GM21360 (cell line): ENCODE data around the gene SEC14L6.

ENCODE experiments used
- ATAC-seq: cut with Tn5 transposase; IDR thresholded peaks from one replicate; pipeline ENCODE4 v1.9.1; 2021; ENCODE audit warnings: mild to moderate bottlenecking, moderate library complexity; ENCODE audit not compliant: unreplicated experiment

Gene SEC14L6

DNA sequence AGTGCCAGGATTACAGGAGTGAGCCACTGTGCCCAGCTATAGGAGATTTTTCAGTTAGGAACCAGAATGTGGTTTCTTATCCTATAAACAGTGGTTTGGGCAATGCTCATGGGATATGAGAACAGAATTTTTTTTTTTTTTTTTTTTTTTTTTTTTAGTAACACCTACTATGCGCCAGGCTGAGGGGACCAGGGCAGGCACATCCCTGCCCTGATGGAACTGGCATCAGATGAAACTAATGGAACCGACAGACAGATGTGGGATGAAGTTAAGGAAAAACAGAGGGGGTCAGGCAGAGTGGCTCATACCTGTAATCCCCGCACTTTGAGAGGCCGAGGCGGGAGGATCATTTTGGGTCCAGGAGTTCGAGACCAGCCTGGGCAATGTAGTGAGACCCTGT is 45.9 kb downstream of the SEC14L6 start:
- ATAC-seq, result no peak

DNA sequence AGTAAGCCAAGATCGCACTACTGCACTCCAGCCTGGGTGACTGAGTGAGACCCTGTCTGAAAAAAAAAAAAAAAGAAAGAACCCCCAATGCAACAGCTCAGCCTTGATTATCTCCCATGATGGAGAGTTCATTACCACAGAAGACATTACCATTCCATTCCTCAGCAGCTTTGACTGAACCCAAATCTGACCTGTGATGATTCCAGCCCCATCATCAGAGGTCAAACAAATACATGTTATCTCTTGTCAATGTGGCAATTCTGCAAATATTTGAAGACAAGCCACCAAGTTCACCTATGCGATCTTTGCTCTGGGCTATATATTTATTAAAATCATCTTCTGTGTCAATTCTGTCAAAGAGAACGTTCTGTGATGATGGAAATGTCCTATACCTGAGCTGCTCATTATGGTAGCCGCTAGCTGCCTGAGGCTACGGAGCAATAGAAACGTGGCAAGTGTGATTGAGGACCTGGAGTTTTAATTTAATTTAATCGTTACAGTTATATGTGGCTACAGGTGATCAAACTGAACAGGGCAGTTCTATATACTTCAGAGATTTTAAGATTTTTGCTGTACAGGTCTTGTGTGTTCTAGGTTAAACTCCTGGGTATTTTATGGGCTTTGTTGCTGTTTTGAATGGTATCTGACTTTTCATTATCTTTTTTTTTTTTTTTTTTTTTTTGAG is 48.9 kb downstream of the SEC14L6 start:
- ATAC-seq, result no peak

DNA sequence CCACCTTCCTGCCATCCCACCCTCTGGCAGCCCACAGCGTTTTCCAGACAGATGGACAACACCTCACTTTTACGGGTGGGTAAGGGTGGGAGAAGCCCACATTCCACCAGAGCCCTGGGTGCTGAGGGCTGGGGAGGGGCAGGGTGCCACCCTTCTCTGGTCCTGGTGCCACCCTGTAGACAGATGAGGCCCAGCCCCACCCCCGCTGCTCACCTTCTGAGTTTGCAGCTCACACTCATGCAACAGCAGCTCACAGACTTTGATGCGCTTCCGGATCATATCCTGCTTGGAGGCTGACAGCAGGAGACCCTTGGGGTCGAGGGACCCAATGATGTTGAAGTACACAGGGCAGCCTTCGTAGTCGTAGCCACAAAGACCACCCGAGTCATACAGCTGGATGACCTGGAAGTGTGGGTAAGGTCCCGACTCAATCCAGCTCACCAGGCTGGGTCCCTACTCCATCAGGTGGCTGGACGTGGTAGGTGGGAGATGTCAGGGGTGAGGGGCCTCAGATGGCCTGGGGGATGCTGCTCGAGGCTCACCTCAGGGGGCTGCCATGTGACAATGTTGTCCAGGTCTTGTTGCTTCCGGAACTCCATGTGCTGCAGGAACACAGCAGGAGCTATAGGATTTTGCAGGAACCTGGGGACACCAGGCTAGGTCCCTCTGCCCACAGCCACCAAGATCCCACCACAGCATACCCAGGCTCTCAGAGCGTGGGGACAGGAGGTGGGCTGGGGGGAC is 51.3 kb downstream of the SEC14L6 start:
- no peak for ATAC-seq

DNA sequence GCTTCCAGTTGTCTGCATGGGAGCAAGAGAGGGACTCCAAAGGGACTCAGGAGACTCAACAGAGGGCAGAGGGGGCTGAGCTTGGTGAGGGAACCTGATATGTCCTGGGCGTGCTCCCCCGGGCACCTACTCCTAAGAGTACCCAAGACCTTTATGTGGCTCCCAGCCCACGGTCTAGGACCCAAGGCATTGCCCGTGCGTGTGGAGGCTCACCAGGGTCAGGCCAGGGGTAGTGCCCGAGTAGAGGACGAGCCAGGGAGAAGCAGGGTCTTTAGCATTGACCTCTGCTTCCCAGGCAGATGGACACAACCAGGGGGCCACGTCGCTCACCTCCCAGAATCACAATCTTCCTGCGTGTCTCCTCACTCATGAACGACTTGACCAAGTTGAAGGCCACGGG is 54.4 kb downstream of the SEC14L6 start:
- no peak for ATAC-seq

DNA sequence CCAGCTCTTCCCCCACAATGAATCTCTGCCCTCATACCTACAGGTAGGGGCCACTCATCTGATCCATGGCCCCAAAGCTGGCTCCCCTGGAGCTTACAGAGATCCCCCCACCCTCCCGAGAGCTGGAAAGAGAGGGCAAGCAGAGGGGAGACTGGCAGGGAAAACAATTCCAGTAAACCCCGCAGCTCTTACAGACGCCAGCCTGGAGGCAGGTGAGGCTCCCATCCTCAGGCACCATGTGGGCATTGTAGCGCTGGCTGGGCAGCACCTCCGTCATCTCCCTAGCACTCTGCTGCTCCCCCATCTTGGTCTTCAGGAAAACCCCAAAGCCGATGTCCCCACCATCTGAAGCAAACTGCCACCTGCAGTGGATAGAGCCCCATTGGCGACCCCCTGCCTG is 55.2 kb downstream of the SEC14L6 start:
- ATAC-seq, result no peak

DNA sequence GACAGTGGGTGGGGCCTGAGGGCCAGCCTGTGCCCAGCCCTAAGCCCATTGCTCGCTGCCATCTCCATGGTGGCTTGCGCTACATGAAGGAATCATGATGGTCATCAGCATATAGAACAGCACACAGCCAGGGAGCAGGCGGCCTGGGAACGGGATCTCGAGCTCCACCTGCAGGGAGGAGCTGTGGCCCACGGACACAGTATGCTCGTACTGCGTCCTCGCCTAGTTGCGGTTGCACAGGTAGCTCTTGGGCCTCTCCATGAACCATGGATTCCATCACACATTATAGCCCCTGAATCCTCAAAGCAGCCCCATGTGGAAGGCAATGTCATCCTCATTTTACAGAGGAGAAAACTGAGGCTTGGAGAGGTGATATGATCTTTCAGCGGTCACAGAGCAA is 56.1 kb downstream of the SEC14L6 start:
- no peak for ATAC-seq

DNA sequence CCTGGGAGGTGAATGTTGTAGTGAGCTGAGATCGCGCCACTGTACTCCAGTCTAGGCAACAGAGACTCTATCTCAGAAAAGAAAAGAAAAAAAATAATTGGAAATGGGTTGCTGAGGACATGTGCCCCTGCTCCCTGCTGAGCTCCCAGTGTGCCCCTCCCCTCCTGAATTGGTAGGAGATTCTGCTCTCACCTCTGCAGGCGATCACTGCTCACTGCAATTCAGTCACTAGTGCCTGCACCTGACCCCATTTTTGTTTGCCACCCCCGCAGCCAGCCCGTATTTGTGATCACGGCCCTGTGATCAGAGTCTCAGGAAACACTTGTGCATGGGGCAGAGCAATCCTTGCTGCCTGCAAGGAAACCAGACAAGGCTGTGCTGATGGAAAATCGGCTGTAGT is 58.4 kb downstream of the SEC14L6 start:
- no peak for ATAC-seq

DNA sequence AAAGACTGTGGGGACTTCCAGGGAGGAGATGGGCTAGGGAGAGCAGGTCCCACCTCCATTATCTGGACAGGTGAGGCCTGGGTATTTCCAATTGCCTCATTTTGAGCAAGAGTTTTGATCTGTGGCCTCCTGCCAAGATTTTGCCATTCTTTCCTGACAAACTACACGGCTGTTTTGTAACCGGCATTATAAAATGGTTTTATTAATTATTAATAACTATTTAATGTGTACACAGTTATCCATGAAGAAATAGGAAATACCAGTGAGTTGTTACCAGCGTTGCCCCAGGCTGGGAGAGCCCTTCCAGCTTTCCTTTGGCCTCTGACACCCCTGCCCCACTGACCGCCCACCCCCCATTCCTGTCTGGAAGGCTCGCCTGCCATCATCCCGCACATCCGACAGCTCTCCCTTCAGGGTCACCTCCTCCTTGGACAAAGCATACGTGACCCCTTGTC is 59.9 kb downstream of the SEC14L6 start:
- ATAC-seq, result no peak

DNA sequence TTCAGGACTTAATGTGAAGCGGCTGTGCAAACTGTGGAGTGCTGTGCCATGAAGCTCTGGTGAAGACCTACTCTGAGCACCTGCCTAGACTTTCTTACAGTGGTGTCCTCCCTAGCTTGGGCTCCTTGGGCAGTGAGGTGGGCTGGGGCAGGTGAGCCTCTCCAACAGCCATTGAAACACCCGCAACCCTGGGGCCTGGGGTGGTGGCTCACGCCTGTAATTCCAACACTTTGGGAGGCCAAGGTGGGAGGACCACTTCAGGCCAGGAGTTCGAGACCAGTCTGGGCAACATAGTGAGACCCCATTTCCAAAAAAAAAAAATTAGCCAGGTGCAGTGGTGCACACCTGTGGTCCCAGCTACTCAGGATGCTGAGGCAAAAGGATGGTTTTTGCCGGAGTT is 60.4 kb downstream of the SEC14L6 start:
- no peak for ATAC-seq

DNA sequence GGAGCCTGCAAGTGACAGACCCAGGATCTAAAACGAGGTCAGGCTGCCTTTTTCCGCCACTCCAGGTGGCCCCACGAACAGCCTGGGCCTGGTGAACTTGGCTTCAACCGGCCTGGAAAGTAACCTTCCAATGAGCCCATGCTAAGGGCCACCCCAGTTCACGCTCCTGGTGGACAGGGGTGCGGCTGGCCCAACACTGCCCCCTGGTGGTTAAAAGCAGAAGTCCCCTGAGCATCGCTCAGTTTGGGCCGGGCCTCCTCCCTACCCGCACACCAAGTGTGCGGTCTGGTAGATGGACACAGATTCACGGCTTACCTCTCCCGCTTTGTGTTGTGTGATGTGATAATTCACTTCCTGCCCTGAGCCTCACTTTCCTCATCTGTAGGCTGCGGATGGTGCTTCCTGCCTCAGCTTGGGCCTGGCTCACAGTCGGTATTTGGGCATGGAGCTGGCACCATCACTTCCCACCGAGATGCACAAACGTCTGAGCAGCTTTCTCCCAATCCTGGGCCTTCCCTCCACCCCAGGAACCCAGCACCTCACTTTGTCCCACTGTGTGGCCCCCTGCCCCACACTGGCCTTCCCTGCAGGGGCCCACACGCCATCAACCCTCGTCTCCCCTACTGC is 61.1 kb downstream of the SEC14L6 start:
- no peak for ATAC-seq

DNA sequence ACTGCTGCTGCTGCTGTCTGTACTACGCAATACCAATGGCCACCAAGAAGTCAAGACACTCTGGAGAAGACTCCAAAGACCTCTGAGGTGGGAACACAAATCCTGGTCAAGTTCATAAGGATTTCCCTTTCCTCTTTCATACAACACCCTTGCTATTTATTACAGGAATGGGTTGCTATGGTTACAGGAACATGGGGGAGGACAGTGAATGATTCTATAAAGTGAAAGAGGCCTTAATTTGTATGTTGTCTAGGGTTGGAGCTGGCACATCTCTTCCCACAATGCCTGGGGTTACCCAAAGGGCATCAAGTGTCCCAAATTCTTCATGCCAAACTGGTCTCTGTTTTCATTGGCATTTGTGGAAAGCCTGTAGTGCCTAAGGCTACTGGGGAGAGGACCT is 63.4 kb downstream of the SEC14L6 start:
- ATAC-seq, result no peak

DNA sequence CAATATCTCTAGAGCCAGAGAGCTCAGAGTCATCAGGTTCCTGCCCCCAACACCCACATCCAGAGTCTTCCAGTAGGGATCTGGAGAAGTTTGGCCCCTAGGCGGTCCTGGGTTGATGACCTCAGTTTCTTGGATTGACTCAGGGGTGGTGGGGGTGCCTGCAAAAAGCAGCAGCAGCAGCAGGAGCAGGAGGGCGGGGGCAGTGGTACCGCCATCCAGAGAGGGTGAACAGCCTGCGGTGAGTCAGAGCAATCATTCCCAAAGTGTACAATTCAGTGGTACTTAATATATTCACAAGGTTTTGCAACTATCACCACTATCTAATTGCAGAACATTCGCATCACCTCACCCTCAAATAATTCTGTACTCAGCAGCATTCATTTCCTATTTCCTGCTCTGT is 64.8 kb downstream of the SEC14L6 start:
- no peak for ATAC-seq

DNA sequence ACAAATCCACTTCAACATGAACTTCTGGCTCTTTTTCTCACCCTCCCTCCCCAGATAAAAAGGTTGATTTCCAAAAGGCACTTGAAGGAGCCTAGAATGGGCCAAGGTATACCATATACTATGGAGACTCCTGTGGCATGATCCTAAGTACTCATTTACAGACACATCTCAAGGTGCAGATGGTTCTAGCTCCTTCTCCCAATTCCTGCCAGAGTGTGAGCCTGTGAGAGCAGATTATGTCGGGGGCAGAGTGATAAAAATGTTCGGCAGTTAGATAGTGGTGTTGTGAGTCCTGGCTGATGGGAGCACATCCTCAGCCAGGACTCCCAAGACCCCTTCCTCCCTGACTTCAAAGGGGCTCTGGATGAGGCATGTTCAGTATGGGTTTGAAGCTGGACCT is 66.6 kb downstream of the SEC14L6 start:
- no peak for ATAC-seq

DNA sequence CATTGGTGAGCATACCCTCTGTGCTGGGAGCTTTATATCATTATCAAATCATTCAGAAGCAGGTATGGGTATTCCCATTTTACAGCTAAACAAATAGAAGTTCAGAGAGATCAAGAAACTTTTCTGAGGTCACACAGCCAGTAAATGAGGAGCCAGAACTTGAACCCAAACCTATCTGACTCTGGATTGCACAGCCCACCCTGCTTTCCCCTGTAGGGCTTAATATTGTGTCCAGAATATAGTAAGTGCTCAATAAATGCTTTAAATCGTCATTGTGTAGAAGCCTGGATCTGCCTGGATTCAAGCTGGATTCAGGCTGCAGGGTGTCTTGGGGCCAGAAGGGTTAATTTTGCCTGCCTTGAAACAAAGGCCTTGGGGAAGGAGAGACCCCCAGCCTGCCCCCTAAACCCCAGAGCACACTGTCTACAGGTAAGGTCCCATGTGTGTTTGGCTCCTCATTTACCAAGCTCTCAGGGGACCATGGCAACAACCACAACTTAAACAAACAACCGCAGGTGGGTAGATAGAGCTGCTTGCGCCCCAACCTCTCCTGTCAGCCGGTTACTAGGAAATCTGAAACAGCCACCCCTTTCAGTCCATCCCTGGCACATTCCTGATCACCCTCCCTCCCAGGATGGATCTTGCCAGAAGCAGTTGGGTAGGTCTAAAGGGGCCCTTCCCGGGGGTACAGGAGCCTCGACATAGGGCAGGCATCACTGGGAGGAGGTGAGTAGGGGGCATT is 71.7 kb downstream of the SEC14L6 start:
- ATAC-seq, result no peak

DNA sequence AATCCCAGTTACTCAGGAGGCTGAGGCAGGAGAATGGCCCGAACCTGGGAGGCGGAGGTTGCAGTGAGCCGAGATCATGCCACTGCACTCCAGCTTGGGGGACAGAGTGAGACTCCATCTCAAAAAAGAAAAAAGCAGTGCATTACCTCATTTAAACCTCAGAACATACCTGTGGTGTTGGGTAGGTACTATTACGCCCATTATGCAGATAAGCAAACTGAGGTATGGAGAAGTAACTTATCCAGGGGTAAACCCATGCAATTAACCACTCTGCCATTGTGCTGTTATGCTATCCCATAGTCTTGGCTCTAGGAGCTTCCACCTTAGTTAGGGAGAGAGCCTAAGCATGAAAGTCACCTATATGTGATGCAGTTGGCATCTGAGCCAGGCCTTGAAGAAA is 72.4 kb downstream of the SEC14L6 start:
- no peak for ATAC-seq

DNA sequence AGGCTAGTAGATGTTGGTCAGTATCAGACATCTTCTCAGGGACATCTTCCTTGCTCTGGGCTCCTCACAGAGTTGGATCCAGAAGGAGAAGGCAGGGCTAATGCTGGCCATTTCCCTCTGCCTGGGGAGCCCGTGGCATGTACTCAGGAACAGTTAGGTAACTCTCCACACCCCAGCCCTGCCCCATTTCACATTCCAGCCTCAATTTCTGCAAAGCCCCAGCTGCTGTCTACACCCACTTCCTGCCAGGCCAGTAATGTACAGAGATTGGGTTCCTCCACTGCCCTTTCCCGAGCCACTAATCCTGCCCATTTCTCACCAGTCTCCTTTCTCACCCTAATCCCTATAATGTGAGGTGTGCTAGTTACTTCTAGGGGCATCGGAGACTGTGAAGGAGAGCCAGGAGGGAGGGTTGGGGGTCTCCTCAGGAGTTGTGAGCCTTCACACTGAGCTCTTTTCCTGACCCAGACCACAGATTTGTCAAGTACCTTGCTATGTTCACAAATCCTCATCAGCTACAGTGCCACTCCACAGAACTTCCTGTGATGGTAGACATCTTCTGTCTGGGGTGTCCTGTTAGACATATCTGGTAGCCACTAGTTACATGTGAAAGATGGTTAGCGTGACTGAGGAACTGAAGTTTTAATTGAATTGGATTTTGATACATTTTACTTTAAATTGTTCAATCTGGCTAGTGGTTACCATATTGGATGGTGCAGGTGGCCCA is 73.4 kb downstream of the SEC14L6 start:
- ATAC-seq, result no peak
